ENCODE results near the gene CREB3L2.
A peak's percentile ranks its signal among the peaks of the same experiment; 100 is the strongest.
"Not testable (repeated sequence)": the region's sequence is repeated elsewhere in the genome, so short reads cannot be mapped to it uniquely, and the experiment has no call there.

The CREB3L2 gene

GRCh38 chr7:137933270-137934017, 68.4 kb downstream of the CREB3L2 start:
- no peak for DNase-seq (ENCODE audit: low read depth in 2 of 2)

- DNase-seq (ENCODE audit: low read depth in 2 of 2), result no peak
These were observed 69.0 kb downstream of the CREB3L2 start for GRCh38 chr7:137932881-137933269.

DNA sequence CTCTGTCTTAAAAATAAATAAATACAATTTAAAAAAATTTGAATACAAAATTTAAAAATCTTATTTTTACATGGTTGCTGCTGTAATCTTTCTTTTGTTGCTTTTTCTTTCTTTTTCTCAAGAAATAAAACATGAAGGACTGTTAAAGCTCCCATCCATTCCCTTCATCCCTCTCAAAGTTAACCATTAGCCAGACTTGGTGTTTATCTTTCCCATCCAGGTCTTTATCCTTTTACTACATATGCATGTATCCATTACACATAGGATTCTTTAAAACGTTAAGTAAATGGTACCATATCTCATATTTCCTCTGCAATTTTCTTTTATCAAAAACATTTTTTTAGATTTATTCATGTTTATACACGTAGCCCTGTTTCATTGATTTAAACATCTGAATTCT, 70.1 kb downstream of the CREB3L2 start:
- DNase-seq (ENCODE audit: low read depth in 2 of 2), result no peak

GRCh38 chr7:137930581-137930980, 71.3 kb downstream of the CREB3L2 start:
- DNase-seq (ENCODE audit: low read depth in 2 of 2), result no peak

GRCh38 chr7:137928626-137929025, 73.3 kb downstream of the CREB3L2 start:
- DNase-seq (ENCODE audit: low read depth in 2 of 2), result no peak

GRCh38 chr7:137927386-137927785, 74.5 kb downstream of the CREB3L2 start:
- DNase-seq (ENCODE audit: low read depth in 2 of 2), result no peak

DNA sequence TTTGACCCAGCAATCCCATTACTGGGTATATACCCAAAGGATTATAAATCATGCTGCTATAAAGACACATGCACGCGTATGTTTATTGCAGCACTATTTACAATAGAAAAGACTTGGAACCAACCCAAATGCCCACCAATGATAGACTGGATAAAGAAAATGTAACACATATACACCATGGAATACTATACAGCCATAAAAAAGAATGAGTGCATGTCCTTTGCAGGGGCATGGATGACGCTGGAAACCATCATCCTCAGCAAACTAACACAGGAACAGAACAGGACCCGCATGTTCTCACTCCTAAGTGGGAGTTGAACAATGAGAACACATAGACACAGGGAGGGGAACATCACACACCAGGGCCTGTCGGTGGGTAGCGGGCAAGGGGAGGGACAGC, 75.7 kb downstream of the CREB3L2 start:
- DNase-seq (ENCODE audit: low read depth in 2 of 2), result not testable (repeated sequence)

- DNase-seq (ENCODE audit: low read depth in 2 of 2), result no peak
These were observed 76.1 kb downstream of the CREB3L2 start for GRCh38 chr7:137925754-137926153.

GRCh38 chr7:137925091-137925490, 76.8 kb downstream of the CREB3L2 start:
- no peak for DNase-seq (ENCODE audit: low read depth in 2 of 2)

DNA sequence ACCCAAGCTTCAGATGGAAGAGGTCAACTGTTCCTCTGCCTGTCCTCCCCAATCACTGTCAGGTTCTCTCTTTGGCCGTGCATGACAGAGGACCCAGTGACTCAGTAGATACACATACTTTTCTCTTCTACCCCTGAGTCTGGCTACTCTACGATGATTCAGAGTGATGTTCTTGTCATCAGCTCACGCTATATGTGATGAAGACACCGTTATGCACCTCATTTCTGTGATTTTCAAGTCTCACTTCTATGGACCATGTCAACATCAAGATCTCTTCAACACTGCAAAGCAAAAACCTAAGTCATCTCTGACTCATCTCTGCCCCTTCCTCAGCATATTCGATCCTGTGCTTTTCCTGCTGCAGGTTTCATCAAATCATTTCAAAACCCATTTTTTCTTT, 78.5 kb downstream of the CREB3L2 start:
- DNase-seq (ENCODE audit: low read depth in 2 of 2), result no peak

GRCh38 chr7:137920637-137921399, 81.1 kb downstream of the CREB3L2 start:
- DNase-seq (ENCODE audit: low read depth in 2 of 2), result no peak

DNA sequence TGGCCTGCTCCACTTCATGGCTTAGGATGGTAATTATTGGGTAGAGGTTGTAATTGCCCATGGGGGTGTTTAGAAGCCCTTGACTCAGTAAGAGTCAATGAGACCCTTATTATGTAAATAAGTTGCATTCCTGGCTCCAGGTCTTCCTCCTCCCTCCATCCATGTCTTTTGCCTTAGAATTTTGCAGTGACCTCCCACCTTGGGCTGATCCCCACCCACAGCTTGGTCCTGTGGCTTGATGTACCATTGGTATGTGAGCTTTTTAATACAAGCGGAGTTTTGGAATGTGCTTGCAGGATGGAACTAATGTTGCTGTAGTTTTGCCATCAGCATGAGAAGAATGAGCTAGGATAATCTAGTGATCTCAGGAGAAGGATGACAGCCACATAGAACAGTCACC, 81.9 kb downstream of the CREB3L2 start:
- DNase-seq (ENCODE audit: low read depth in 2 of 2), result no peak

GRCh38 chr7:137916980-137917645, 84.8 kb downstream of the CREB3L2 start:
- no peak for DNase-seq (ENCODE audit: low read depth in 2 of 2)

DNA sequence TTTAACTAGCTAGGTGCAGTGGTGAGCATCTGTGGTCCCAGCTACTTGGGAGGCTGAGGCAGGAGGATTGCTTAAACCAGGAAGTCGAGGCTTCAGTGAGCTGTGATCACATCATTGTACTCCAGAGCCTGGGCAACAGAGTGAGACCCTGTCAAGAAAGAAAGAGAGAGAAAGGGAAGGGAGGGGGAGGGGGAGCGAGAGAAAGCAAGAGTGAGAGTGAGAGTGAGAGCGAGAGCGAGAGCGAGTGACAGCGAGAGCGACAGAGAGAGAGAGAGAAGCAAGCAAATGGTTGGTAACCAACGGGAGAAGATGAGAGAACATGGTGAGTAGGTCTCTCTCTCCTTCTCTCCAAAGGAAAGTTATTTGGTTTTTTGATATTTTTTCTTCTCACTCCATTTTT, 85.3 kb downstream of the CREB3L2 start:
- DNase-seq (ENCODE audit: low read depth in 2 of 2), result no peak

DNA sequence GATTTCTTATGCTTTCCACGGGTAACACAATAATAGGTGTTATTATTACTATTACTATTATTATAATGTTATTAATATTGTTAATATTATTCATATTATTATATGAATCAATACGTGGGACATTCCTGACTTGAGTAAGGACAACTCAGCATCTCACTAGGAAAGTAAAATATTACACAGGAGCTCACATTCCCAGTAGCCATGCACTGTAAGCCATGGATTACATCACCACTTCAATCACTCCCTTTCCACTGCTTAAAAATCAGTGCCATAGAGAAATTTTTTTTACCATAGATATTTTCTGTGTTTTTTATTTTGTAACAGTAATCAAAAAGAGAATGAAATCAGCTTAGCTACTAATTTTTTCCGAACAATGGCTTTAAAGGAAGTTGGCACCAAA, 86.6 kb downstream of the CREB3L2 start:
- no peak for DNase-seq (ENCODE audit: low read depth in 2 of 2)

GRCh38 chr7:137913985-137914384, 87.9 kb downstream of the CREB3L2 start:
- no peak for DNase-seq (ENCODE audit: low read depth in 2 of 2)

- DNase-seq (ENCODE audit: low read depth in 2 of 2), result no peak
These were observed 92.8 kb downstream of the CREB3L2 start for GRCh38 chr7:137909042-137909441.

GRCh38 chr7:137908106-137908505, 93.8 kb downstream of the CREB3L2 start:
- DNase-seq (ENCODE audit: low read depth in 2 of 2), result no peak

DNA sequence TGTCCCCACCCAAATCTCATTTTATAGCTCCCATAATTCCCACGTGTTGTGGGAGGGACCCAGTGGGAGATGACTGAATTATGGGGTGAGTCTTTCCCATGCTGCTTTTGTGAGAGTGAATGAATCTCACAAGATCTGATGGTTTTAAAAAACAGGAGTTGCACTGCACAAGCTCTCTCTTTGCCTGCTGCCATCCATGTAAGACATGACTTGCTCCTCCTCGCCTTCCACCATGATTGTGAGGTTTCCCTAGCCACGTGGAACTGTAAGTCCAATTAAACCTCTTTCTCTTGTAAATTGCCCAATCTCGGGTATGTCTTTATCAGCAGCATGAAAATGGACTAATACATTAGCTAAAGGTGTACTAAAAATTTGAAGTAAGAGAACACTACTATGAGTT, 95.2 kb downstream of the CREB3L2 start:
- DNase-seq (ENCODE audit: low read depth in 2 of 2), result not testable (repeated sequence)

DNA sequence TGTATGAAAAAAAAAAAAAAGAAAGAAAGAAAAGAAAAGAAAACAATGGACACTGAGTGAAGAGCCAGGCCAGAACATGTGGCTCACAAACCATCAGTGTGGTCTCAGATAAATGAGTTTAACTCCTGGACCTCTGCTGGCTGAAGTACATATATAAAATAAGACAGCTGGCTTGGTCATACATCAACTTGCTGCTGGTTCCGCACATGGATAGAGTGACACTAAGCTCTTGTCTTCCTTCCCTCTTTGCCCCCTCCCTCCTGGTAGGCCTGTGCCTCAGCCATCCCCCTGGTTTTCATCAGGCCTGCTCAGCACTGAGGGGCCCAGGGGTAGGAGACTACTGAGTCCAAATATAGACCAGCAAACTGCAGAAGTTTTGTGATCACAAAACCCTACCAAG, 97.1 kb downstream of the CREB3L2 start:
- DNase-seq (ENCODE audit: low read depth in 2 of 2), result no peak

DNA sequence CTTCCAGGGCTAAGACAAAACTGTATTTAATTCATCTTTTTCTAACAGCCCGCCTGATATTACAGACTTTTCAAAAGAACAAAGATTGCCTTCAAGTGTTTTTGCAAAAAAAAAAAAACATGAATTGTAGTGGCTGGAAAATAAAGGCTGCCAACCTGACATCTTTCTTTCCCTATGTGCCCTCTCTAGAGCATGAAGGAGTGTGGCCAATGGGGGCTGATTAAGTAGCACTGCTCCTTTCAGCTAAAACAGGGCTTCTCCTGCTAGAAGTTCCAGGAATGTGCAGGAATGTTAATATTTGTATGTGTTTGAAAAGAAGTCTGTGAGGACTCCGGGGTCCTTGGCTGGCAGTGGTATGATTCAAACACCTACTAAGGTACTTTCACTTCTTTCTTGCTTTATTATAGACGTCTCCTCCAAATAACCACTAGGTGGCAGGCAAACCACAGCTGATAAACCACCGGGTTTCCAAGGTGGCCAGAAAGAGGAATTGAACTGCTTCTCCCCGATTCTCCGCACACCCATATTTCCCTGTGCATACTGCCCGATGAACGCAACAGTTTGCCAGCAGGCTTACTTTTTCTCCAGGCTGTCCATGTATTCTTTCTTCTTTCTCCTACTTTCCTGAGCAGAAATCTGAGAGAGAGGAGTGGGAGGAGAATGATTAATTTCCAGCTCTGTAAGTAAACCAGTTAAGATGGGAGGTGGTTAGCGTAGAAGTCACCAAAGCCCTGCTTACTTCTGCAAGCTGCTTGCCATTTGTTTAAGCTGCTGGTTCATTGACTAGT, 98.3 kb downstream of the CREB3L2 start:
- DNase-seq (ENCODE audit: low read depth in 2 of 2), result peak; percentile 24 to 48

DNA sequence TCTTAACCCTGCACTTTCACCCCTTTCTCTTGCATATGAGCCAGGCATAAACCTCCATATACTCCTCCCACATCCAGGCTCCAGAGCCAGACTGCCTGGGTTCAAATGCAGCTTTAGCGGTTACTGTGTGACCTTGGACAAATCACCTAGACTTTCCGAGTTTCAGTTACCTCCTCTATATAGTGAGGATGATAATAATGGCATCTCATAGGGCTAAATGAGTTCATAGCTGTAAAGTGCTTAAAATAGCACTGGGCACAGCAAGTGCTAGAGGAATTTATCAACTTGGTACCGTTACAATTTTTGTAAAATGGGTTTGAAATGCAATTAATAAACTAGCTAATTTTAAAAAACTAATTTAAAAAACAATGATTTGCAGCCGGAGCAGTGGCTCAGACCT, 101.7 kb downstream of the CREB3L2 start:
- no peak for DNase-seq (ENCODE audit: low read depth in 2 of 2)
